Effector memory CD8-positive, alpha-beta T cell (primary cell): ENCODE results near the gene INSM2.

ENCODE experiments used
- ATAC-seq: fragments of 150-1000 bp; cut with Tn5 transposase; replicated peaks from 2 replicates; pipeline ENCODE4 v1.10.0; 2021; ENCODE audit warnings: mild to moderate bottlenecking, moderate library complexity
- DNase-seq, 3 experiments: peaks; one replicate each; pipeline ENCODE4 v3.0.0; 2021
- H3K27ac Mint-ChIP-seq, 2 donors: one replicate each; pipeline ENCODE4 v1.8.0; 2022; ENCODE audit warnings: mild to moderate bottlenecking in 2 of 2, mixed read lengths in 2 of 2, moderate library complexity in 2 of 2
- H3K27me3 Mint-ChIP-seq, 2 donors: one replicate each; pipeline ENCODE4 v1.8.0; 2022; ENCODE audit warnings: mixed read lengths in 2 of 2
- H3K36me3 Mint-ChIP-seq: one replicate; pipeline ENCODE4 v1.8.0; 2022; ENCODE audit warnings: mild to moderate bottlenecking, moderate library complexity, mixed read lengths; ENCODE audit not compliant: insufficient read depth
- H3K4me1 Mint-ChIP-seq, 2 donors: one replicate each; pipeline ENCODE4 v1.8.0; 2022; ENCODE audit warnings: low read depth in 2 of 2, mixed read lengths in 2 of 2
- H3K4me3 Mint-ChIP-seq, 2 donors: one replicate each; pipeline ENCODE4 v1.8.0; 2022; ENCODE audit warnings: mild to moderate bottlenecking in 2 of 2, mixed read lengths in 2 of 2, moderate library complexity in 2 of 2
- H3K9me3 Mint-ChIP-seq, 2 donors: one replicate each; pipeline ENCODE4 v1.8.0; 2022; ENCODE audit warnings: mixed read lengths in 2 of 2
- total RNA-seq, 9 experiments: gene quantifications; one replicate each; lab custom pipeline; 2026; lab: John Stamatoyannopoulos, UW

Gene INSM2, protein sequence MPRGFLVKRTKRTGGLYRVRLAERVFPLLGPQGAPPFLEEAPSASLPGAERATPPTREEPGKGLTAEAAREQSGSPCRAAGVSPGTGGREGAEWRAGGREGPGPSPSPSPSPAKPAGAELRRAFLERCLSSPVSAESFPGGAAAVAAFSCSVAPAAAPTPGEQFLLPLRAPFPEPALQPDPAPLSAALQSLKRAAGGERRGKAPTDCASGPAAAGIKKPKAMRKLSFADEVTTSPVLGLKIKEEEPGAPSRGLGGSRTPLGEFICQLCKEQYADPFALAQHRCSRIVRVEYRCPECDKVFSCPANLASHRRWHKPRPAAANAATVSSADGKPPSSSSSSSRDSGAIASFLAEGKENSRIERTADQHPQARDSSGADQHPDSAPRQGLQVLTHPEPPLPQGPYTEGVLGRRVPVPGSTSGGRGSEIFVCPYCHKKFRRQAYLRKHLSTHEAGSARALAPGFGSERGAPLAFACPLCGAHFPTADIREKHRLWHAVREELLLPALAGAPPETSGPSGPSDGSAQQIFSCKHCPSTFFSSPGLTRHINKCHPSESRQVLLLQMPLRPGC
- 0 to 1.3 (median 0) reads per million in 9 experiments for total RNA-seq

- Mint-ChIP-seq H3K4me1 (peaks cover 5 to 6% of the 10 kb centered on the region in 2 donors), H3K27me3 (peaks cover 39 to 56% of the 10 kb centered on the region in 2 donors), H3K9me3 (no peaks in the 10 kb centered on the region), H3K27ac (no peak within 1 kb of the TSS), H3K4me3 (peak within 1 kb of the TSS; percentile 76 to 82), H3K36me3 (peaks cover 2% of the 10 kb centered on the region)
- DNase-seq (peak; percentile 4 to 24 (median 22)), ATAC-seq (peak; percentile 58)
Observed at GRCh38 chr14:35533357-35534207, at the start of gene INSM2. Gene INSM2 (plus strand): TSS chr14:35534164. CDS start chr14:35534253, 89 bp downstream.

DNA sequence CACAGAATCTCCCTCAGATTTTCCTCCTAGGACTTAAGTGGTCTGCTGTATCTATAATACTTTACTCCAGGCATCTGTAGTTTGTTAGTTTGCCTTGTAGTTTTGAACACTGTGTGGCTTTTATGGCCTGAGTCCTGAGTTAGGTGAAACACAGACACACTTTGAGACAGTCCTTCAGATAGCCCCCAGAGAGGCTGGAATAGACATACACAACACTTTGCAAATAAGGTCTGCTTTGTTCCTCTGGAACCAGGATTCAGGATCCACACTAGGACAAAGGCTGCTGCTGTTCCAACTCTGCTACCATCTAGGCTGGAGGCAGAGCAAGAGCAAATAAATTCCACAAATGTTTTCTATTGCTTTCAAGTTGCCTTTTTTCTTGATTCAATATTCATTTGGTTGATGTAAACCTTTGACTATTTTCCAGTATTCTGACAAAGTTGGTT lies 41.4 kb upstream of the INSM2 start:
- H3K27me3 Mint-ChIP-seq: peaks cover 52 to 60% of the 10 kb centered on the region in 2 donors
- H3K36me3 Mint-ChIP-seq: peaks cover 3% of the 10 kb centered on the region
- DNase-seq: no peak
- H3K4me1 Mint-ChIP-seq: no peaks in the 10 kb centered on the region
- no peak overlapping the region for H3K4me3 Mint-ChIP-seq
- no peak overlapping the region for H3K27ac Mint-ChIP-seq
- no peak for ATAC-seq
- H3K9me3 Mint-ChIP-seq: no peaks in the 10 kb centered on the region

DNA sequence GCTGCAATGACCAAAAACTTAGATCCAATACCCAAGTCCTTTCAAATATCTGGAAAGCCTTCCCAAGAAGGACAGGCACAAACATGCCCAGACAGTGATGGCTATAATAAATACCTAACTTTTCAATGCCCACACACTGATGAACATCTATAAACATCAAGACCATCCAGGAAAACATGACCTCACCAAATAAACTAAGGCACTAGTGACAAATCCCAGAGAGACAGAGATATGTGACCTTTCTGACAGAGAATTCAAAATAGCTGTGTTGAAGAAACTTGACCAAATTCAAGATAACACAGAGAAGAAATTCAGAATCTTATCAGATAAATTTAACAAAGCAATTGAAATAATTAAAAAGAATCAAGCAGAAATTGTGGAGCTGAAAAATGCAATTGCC lies 38.7 kb upstream of the INSM2 start:
- peaks cover 69 to 73% of the 10 kb centered on the region in 2 donors for H3K27me3 Mint-ChIP-seq

DNA sequence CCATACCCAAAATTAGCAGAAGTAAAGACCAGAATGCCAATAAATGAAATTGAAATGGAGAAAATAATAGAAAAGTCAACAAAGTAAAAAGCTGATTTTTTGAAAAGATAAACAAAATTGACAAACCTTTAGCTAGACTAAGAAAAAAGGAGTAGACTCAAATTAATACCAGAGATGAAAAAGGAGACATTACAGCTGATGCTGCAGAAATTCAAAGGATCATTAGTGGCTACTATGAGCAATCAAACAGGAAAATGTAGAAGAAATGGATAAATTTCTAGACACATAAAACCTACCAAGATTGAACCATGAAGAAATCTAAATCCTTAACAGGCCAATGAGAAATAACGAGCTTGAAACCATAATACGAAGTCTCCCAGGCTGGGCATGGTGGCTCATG lies 34.8 kb upstream of the INSM2 start:
- Mint-ChIP-seq H3K9me3 (no peaks in the 10 kb centered on the region), H3K4me3 (no peak overlapping the region), H3K36me3 (peaks cover 3% of the 10 kb centered on the region), H3K27ac (no peak overlapping the region), H3K4me1 (no peaks in the 10 kb centered on the region), H3K27me3 (peaks cover 38 to 60% of the 10 kb centered on the region in 2 donors)
- DNase-seq (no peak), ATAC-seq (no peak)

More for the DNA sequence above, 38.7 kb upstream of the INSM2 start:
- Mint-ChIP-seq H3K9me3 (no peaks in the 10 kb centered on the region), H3K4me1 (no peaks in the 10 kb centered on the region), H3K4me3 (no peak overlapping the region), H3K36me3 (peaks cover 3% of the 10 kb centered on the region), H3K27ac (no peak overlapping the region)
- ATAC-seq: no peak
- no peak for DNase-seq

DNA sequence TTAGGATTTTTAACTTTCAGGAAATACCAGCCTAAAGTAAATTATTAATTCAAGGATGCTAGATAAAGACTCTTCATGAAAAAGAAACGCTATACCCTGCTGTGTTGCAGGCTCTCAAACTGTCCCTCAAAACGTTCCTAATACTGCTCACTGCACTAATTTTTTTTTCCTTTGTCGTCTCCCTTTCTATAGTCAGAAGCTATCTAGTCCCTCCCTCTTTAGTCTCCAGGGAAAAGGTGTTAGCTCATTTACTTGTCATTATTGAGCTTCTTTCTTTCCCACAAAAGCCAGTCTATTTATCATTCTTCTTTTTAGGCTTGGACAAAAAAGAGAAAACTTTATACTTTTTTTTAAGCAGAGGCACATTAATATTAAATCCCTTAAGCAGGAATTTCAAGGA lies 30.3 kb upstream of the INSM2 start:
- Mint-ChIP-seq H3K36me3 (no peaks in the 10 kb centered on the region), H3K4me1 (no peaks in the 10 kb centered on the region), H3K27ac (no peak overlapping the region), H3K4me3 (no peak overlapping the region), H3K9me3 (no peaks in the 10 kb centered on the region), H3K27me3 (peaks cover 20 to 35% of the 10 kb centered on the region in 2 donors)
- ATAC-seq: no peak
- no peak for DNase-seq

- Mint-ChIP-seq H3K9me3 (no peaks in the 10 kb centered on the region), H3K4me3 (no peak overlapping the region), H3K27me3 (peaks cover 20 to 35% of the 10 kb centered on the region in 2 donors), H3K27ac (no peak overlapping the region), H3K4me1 (no peaks in the 10 kb centered on the region), H3K36me3 (no peaks in the 10 kb centered on the region)
- no peak for ATAC-seq
- no peak for DNase-seq
Observed at GRCh38 chr14:35504260-35504659, 29.7 kb upstream of the INSM2 start.

GRCh38 chr14:35506461-35506860 lies 27.5 kb upstream of the INSM2 start:
- no peaks in the 10 kb centered on the region for H3K4me1 Mint-ChIP-seq
- no peak for DNase-seq
- H3K36me3 Mint-ChIP-seq: no peaks in the 10 kb centered on the region
- H3K9me3 Mint-ChIP-seq: no peaks in the 10 kb centered on the region
- H3K4me3 Mint-ChIP-seq: no peak overlapping the region
- ATAC-seq: no peak
- peaks cover 12 to 31% of the 10 kb centered on the region in 2 donors for H3K27me3 Mint-ChIP-seq
- no peak overlapping the region for H3K27ac Mint-ChIP-seq

- no peak for ATAC-seq
- peaks cover 12 to 30% of the 10 kb centered on the region in 2 donors for H3K27me3 Mint-ChIP-seq
- H3K36me3 Mint-ChIP-seq: no peaks in the 10 kb centered on the region
- no peak overlapping the region for H3K27ac Mint-ChIP-seq
- H3K9me3 Mint-ChIP-seq: no peaks in the 10 kb centered on the region
- H3K4me3 Mint-ChIP-seq: no peak overlapping the region
- DNase-seq: no peak
- H3K4me1 Mint-ChIP-seq: no peaks in the 10 kb centered on the region
Observed at GRCh38 chr14:35506927-35507326, 27.0 kb upstream of the INSM2 start.

GRCh38 chr14:35509846-35510245 lies 24.1 kb upstream of the INSM2 start:
- no peaks in the 10 kb centered on the region for H3K36me3 Mint-ChIP-seq
- no peak overlapping the region for H3K4me3 Mint-ChIP-seq

DNA sequence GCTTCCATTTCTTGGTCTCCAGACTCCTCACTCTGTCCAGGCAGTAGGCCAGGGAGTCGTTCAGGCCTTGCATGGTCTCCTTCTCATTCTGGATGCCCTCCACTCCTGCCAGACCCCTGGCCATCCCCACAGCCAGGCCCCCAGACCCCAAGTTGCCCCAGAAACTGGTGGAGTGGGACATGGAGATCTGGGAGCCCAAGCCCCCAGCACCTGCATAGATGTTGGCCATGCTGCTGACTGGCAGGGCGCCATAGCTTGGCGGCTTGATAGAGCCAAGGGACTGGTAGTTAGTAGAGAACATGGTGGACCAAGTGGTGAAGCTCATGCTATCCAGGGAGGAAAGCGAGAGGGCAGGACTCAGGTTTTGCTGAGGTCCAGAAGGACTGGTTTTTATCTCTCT lies 21.2 kb upstream of the INSM2 start:
- DNase-seq: no peak
- Mint-ChIP-seq H3K27me3 (peaks cover 12 to 34% of the 10 kb centered on the region in 2 donors), H3K4me1 (no peaks in the 10 kb centered on the region), H3K27ac (no peak overlapping the region), H3K36me3 (no peaks in the 10 kb centered on the region), H3K4me3 (no peak overlapping the region), H3K9me3 (no peaks in the 10 kb centered on the region)
- no peak for ATAC-seq

More at GRCh38 chr14:35509846-35510245, 24.1 kb upstream of the INSM2 start:
- H3K4me1 Mint-ChIP-seq: no peaks in the 10 kb centered on the region
- no peaks in the 10 kb centered on the region for H3K9me3 Mint-ChIP-seq
- DNase-seq (no peak), ATAC-seq (no peak)
- peaks cover 12 to 34% of the 10 kb centered on the region in 2 donors for H3K27me3 Mint-ChIP-seq
- H3K27ac Mint-ChIP-seq: no peak overlapping the region

DNA sequence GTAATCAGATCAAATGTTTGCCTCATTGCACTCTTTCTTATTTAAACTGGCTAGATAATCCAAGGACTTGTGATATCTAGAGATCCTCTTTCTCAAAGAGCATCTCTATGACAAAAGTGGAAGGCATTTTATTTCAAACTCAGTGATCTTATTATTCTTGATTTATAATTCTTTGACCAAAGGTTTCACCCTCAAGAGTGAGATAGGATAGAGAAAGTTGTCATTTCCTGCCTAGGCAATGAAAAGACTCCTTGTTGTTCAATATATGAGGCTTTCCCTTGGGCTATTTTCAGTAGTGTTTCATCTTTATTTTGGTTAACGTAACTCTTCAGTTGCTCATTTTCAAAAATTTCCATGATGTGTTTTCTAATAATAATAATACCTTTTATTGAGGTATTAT lies 18.0 kb upstream of the INSM2 start:
- DNase-seq (no peak), ATAC-seq (no peak)
- no peaks in the 10 kb centered on the region for H3K9me3 Mint-ChIP-seq
- H3K4me3 Mint-ChIP-seq: no peak overlapping the region
- no peaks in the 10 kb centered on the region for H3K4me1 Mint-ChIP-seq
- no peak overlapping the region for H3K27ac Mint-ChIP-seq
- H3K27me3 Mint-ChIP-seq: peaks cover 14 to 25% of the 10 kb centered on the region in 2 donors
- no peaks in the 10 kb centered on the region for H3K36me3 Mint-ChIP-seq

- no peaks in the 10 kb centered on the region for H3K36me3 Mint-ChIP-seq
- H3K4me1 Mint-ChIP-seq: no peaks in the 10 kb centered on the region
- H3K27me3 Mint-ChIP-seq: peaks cover 17 to 41% of the 10 kb centered on the region in 2 donors
- ATAC-seq: no peak
- no peak overlapping the region for H3K27ac Mint-ChIP-seq
- H3K4me3 Mint-ChIP-seq: no peak overlapping the region
- H3K9me3 Mint-ChIP-seq: no peaks in the 10 kb centered on the region
- DNase-seq: no peak
Observed at GRCh38 chr14:35519986-35520385, 14.0 kb upstream of the INSM2 start.

GRCh38 chr14:35525695-35526094 lies 8.3 kb upstream of the INSM2 start:
- peaks cover 26 to 55% of the 10 kb centered on the region in 2 donors for H3K27me3 Mint-ChIP-seq
- DNase-seq (no peak), ATAC-seq (no peak)
- H3K4me1 Mint-ChIP-seq: no peaks in the 10 kb centered on the region
- no peak overlapping the region for H3K27ac Mint-ChIP-seq
- H3K4me3 Mint-ChIP-seq: no peak overlapping the region
- no peaks in the 10 kb centered on the region for H3K36me3 Mint-ChIP-seq
- H3K9me3 Mint-ChIP-seq: no peaks in the 10 kb centered on the region
